ENCODE data around the gene STARD10. TPM values are rescaled to one million over a fixed set of nuclear protein-coding genes. Genes with fewer than 3 reads are reported as not detected.

Gene STARD10
- total RNA-seq, 1 experiment from 2014 or later = 58.4 TPM

- DNase-seq (ENCODE audit: low read depth, low spot score) = peak; percentile 71
- ChIA-PET POLR2A (interaction anchor here (0.9 to 1.4 kb wide), 2 partner anchors 19 to 342 kb away, joined by 3 to 10 read pairs; partner anchors contain the start of gene STARD10), RAD21 (ENCODE audit: low non-redundant PET in 1 of 2, low total read pairs in 2 of 2, uncharacterized antibody in 2 of 2, unreplicated experiment in 2 of 2) (interaction anchor here in 1 of 2 experiments (1.4 kb wide), 1 partner anchor 88 kb away, joined by 5 read pairs; no protein-coding TSS in a partner anchor), CTCF (interaction anchor here (0.8 to 2.8 kb wide), 11 partner anchors 8 to 424 kb away, joined by 3 to 27 read pairs (median 4); no protein-coding TSS in a partner anchor)
- Histone ChIP-seq H3K79me2 (ENCODE audit: insufficient read depth, low read length) (peaks cover 27% of the 10 kb centered on the region), H3K9me2 (ENCODE audit: insufficient read depth) (no peaks in the 10 kb centered on the region), H3K4me1 (ENCODE audit: control insufficient read depth in 1 of 2, insufficient read depth in 2 of 2, low read length in 2 of 2) (peaks cover 9 to 38% of the 10 kb centered on the region in 2 experiments; a peak in 3 of 4 replicates), H3K36me3 (ENCODE audit: control insufficient read depth in 1 of 2, insufficient read depth in 2 of 2, low read length in 2 of 2) (peaks cover 0 to 9% of the 10 kb centered on the region in 2 experiments; a peak in 1 of 4 replicates), H3K27ac (ENCODE audit: low read depth, low read length) (peak overlapping the region; percentile 97), H4K20me1 (ENCODE audit: insufficient read depth) (no peaks in the 10 kb centered on the region), H3K9me3 (ENCODE audit: control insufficient read depth in 1 of 2, insufficient read depth in 1 of 2, low read depth in 1 of 2, low read length in 2 of 2) (no peaks in the 10 kb centered on the region), H3K4me3 (replicated peaks in 1 of 2; ENCODE audit: low read depth in 1 of 2, low read length in 2 of 2) (peak overlapping the region; percentile 85 to 95), H3K9ac (ENCODE audit: low read length) (peak overlapping the region; percentile 93), H3K4me2 (ENCODE audit: low read length) (peak overlapping the region; percentile 100), H2AFZ (ENCODE audit: low read depth, low read length, poor library complexity, severe bottlenecking) (no peak overlapping the region), H3K27me3 (ENCODE audit: insufficient read depth, low read length) (no peaks in the 10 kb centered on the region)
- intact Hi-C loops (cut with micrococcal nuclease) = no loop called here
- TSS peak; percentile 72 for BruUV-seq (replicated peaks)
- no peak for TF ChIP-seq CBX3 (IDR thresholded peaks at IDR 0.05; ENCODE audit: low read depth)
- no peak for TF ChIP-seq SP1 (IDR thresholded peaks at IDR 0.05; ENCODE audit: low read depth)
- TF ChIP-seq, protein P1, sequence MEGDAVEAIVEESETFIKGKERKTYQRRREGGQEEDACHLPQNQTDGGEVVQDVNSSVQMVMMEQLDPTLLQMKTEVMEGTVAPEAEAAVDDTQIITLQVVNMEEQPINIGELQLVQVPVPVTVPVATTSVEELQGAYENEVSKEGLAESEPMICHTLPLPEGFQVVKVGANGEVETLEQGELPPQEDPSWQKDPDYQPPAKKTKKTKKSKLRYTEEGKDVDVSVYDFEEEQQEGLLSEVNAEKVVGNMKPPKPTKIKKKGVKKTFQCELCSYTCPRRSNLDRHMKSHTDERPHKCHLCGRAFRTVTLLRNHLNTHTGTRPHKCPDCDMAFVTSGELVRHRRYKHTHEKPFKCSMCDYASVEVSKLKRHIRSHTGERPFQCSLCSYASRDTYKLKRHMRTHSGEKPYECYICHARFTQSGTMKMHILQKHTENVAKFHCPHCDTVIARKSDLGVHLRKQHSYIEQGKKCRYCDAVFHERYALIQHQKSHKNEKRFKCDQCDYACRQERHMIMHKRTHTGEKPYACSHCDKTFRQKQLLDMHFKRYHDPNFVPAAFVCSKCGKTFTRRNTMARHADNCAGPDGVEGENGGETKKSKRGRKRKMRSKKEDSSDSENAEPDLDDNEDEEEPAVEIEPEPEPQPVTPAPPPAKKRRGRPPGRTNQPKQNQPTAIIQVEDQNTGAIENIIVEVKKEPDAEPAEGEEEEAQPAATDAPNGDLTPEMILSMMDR (IDR thresholded peaks at IDR 0.05 in 2 of 3, conservative IDR thresholded peaks at IDR 0.05 in 1 of 3; ENCODE audit: borderline replicate concordance in 1 of 3, insufficient read depth in 1 of 3, low read depth in 2 of 3, low read length in 2 of 3) = peak in 2 of 3 experiments; percentile 79 to 85; a peak in 4 of 6 replicates
- TF ChIP-seq, protein P2, sequence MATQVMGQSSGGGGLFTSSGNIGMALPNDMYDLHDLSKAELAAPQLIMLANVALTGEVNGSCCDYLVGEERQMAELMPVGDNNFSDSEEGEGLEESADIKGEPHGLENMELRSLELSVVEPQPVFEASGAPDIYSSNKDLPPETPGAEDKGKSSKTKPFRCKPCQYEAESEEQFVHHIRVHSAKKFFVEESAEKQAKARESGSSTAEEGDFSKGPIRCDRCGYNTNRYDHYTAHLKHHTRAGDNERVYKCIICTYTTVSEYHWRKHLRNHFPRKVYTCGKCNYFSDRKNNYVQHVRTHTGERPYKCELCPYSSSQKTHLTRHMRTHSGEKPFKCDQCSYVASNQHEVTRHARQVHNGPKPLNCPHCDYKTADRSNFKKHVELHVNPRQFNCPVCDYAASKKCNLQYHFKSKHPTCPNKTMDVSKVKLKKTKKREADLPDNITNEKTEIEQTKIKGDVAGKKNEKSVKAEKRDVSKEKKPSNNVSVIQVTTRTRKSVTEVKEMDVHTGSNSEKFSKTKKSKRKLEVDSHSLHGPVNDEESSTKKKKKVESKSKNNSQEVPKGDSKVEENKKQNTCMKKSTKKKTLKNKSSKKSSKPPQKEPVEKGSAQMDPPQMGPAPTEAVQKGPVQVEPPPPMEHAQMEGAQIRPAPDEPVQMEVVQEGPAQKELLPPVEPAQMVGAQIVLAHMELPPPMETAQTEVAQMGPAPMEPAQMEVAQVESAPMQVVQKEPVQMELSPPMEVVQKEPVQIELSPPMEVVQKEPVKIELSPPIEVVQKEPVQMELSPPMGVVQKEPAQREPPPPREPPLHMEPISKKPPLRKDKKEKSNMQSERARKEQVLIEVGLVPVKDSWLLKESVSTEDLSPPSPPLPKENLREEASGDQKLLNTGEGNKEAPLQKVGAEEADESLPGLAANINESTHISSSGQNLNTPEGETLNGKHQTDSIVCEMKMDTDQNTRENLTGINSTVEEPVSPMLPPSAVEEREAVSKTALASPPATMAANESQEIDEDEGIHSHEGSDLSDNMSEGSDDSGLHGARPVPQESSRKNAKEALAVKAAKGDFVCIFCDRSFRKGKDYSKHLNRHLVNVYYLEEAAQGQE (IDR thresholded peaks at IDR 0.05; ENCODE audit: low read depth) = no peak
- no peak for TF ChIP-seq ZBTB33 (IDR thresholded peaks at IDR 0.05; ENCODE audit: extremely low read depth, insufficient replicate concordance, low read length)
- TF ChIP-seq ZFX (IDR thresholded peaks at IDR 0.05) = no peak
- TF ChIP-seq YY1 (IDR thresholded peaks at IDR 0.05; ENCODE audit: extremely low read depth, insufficient replicate concordance, low read depth, low read length) = peak; percentile 25
- no peak for TF ChIP-seq CEBPB (IDR thresholded peaks at IDR 0.05; ENCODE audit: low read depth)
- no peak for TF ChIP-seq SIN3A (IDR thresholded peaks at IDR 0.05; ENCODE audit: low read depth)
- TF ChIP-seq, protein P3, sequence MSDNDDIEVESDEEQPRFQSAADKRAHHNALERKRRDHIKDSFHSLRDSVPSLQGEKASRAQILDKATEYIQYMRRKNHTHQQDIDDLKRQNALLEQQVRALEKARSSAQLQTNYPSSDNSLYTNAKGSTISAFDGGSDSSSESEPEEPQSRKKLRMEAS (IDR thresholded peaks at IDR 0.05) = no peak
- peak; percentile 42 for TF ChIP-seq POLR2AphosphoS5 (IDR thresholded peaks at IDR 0.05; ENCODE audit: low read depth, low read length)
- TF ChIP-seq JUND (IDR thresholded peaks at IDR 0.05) = no peak
- no peak for TF ChIP-seq ELF1 (IDR thresholded peaks at IDR 0.05; ENCODE audit: borderline replicate concordance, low read depth)
- no peak for TF ChIP-seq RAD21 (IDR thresholded peaks at IDR 0.05; ENCODE audit: low read depth)
- no peak for TF ChIP-seq EGR1 (IDR thresholded peaks at IDR 0.05; ENCODE audit: low read depth)
- TF ChIP-seq SRF (IDR thresholded peaks at IDR 0.05; ENCODE audit: low read depth) = no peak
- peak; percentile 65 for ATAC-seq
These were observed 19.3 kb upstream of the STARD10 start for GRCh38 chr11:72812967-72813739.

All from HCT116 (cell line).